Cortex of kidney (tissue), 1 donor: Measurements from ENCODE around the gene DYNC1H1.

Experiments used
- DNase-seq: peaks from one replicate; lab custom pipeline; 2025; lab: John Stamatoyannopoulos, UW

DYNC1H1 gene

GRCh38 chr14:101964297-101965180 lies at the start of gene DYNC1H1:
Gene DYNC1H1 (plus strand): TSS chr14:101964573. CDS start chr14:101964692, 119 bp downstream.
- DNase-seq = no peak

GRCh38 chr14:101915871-101916815 lies 48.2 kb upstream of the DYNC1H1 start:
- DNase-seq = no peak

- DNase-seq = no peak
Observed at GRCh38 chr14:101916816-101917412, 47.5 kb upstream of the DYNC1H1 start.

GRCh38 chr14:101917413-101918017 lies 46.9 kb upstream of the DYNC1H1 start:
- no peak for DNase-seq

GRCh38 chr14:101918065-101918989 lies 46.0 kb upstream of the DYNC1H1 start:
- no peak for DNase-seq

GRCh38 chr14:101920271-101920670 lies 44.1 kb upstream of the DYNC1H1 start:
- DNase-seq = no peak

- no peak for DNase-seq
Observed at GRCh38 chr14:101922866-101923265, 41.5 kb upstream of the DYNC1H1 start.

- DNase-seq = no peak
Observed at GRCh38 chr14:101925152-101925551, 39.2 kb upstream of the DYNC1H1 start.

- no peak for DNase-seq
Observed at GRCh38 chr14:101926085-101926484, 38.3 kb upstream of the DYNC1H1 start.

GRCh38 chr14:101926620-101927019 lies 37.8 kb upstream of the DYNC1H1 start:
- no peak for DNase-seq

- no peak for DNase-seq
Observed at GRCh38 chr14:101927859-101928258, 36.5 kb upstream of the DYNC1H1 start.

- DNase-seq = no peak
Observed at GRCh38 chr14:101928415-101928841, 35.9 kb upstream of the DYNC1H1 start.

GRCh38 chr14:101929096-101929495 lies 35.3 kb upstream of the DYNC1H1 start:
- DNase-seq = no peak

- DNase-seq = no peak
Observed at GRCh38 chr14:101929946-101930345, 34.4 kb upstream of the DYNC1H1 start.

- DNase-seq = no peak
Observed at GRCh38 chr14:101932673-101933072, 31.7 kb upstream of the DYNC1H1 start.

GRCh38 chr14:101933209-101933608 lies 31.2 kb upstream of the DYNC1H1 start:
- DNase-seq = no peak

- DNase-seq = no peak
Observed at GRCh38 chr14:101934601-101935150, 29.7 kb upstream of the DYNC1H1 start.

- DNase-seq = no peak
Observed at GRCh38 chr14:101937926-101938767, 26.2 kb upstream of the DYNC1H1 start.

GRCh38 chr14:101939646-101940170 lies 24.7 kb upstream of the DYNC1H1 start:
- no peak for DNase-seq
